Measurements from ENCODE around the gene FHIP2A. TPM values are rescaled to one million over a fixed set of nuclear protein-coding genes. Genes with fewer than 3 reads are reported as not detected.
"Not testable (repeated sequence)": the region's sequence is repeated elsewhere in the genome, so short reads cannot be mapped to it uniquely, and the experiment has no call there.

Gene FHIP2A
- polyA plus RNA-seq, 3 donors, result 4.4 to 9.6 (median 9.2) TPM

GRCh38 chr10:114856544-114857287 is 35.1 kb downstream of the FHIP2A start:
- no peak for DNase-seq
- Histone ChIP-seq H3K79me2 (ENCODE audit: insufficient read depth, low read length) (no peaks in the 10 kb centered on the region), H3K9ac (ENCODE audit: insufficient read depth, low read length, poor library complexity, severe bottlenecking) (no peak overlapping the region), H3K4me1 (ENCODE audit: control insufficient read depth in 1 of 2, insufficient read depth in 2 of 2, low read length in 2 of 2) (no peaks in the 10 kb centered on the region), H2AFZ (ENCODE audit: insufficient read depth, low read depth, low read length, poor library complexity, severe bottlenecking) (no peak overlapping the region), H3K36me3 (replicated peaks in 1 of 2; ENCODE audit: control insufficient read depth in 1 of 2, insufficient read depth in 2 of 2, low read length in 2 of 2) (peaks cover 73 to 99% of the 10 kb centered on the region in 2 donors), H3K4me3 (replicated peaks in 1 of 3; ENCODE audit: low read depth in 2 of 3, low read length in 3 of 3) (no peak overlapping the region), H3K9me3 (replicated peaks in 1 of 2; ENCODE audit: control insufficient read depth in 1 of 2, insufficient read depth in 1 of 2, low read length in 2 of 2) (no peaks in the 10 kb centered on the region), H3K4me2 (replicated peaks; ENCODE audit: extremely low read depth, low read length, poor library complexity, severe bottlenecking) (no peak overlapping the region), H3K27ac (ENCODE audit: low read depth in 1 of 2, low read length in 2 of 2) (no peak overlapping the region), H3K27me3 (ENCODE audit: control insufficient read depth in 2 of 2, insufficient read depth in 2 of 2, low read length in 2 of 2) (no peaks in the 10 kb centered on the region), H4K20me1 (ENCODE audit: insufficient read depth, low read length) (no peaks in the 10 kb centered on the region)
- Mint-ChIP-seq H3K4me3 (no peak overlapping the region), H3K4me1 (no peaks in the 10 kb centered on the region), H3K9me3 (no peaks in the 10 kb centered on the region), H3K27ac (no peak overlapping the region), H3K27me3 (ENCODE audit: low read depth in 3 of 3) (no peaks in the 10 kb centered on the region), H3K36me3 (peaks cover 76 to 90% of the 10 kb centered on the region in 2 donors)
- TF ChIP-seq CTCF (IDR thresholded peaks at IDR 0.05), result no peak
- 100% methylated on average over 1 of the region's 9 CpGs for WGBS (ENCODE audit: insufficient coverage)
- intact Hi-C loops (cut with micrococcal nuclease), result no loop called here

- 93% methylated on average over 3 of the region's 8 CpGs for WGBS (ENCODE audit: insufficient coverage)
- H3K36me3 Mint-ChIP-seq, result peaks cover 75 to 87% of the 10 kb centered on the region in 2 donors
- H2AFZ ChIP-seq (ENCODE audit: insufficient read depth, low read depth, low read length, poor library complexity, severe bottlenecking); H3K9ac ChIP-seq (ENCODE audit: insufficient read depth, low read length, poor library complexity, severe bottlenecking); H3K4me3 ChIP-seq (replicated peaks in 1 of 3; ENCODE audit: low read depth in 2 of 3, low read length in 3 of 3); intact Hi-C loops (cut with micrococcal nuclease); H3K27me3 Mint-ChIP-seq (ENCODE audit: low read depth in 3 of 3); H3K79me2 ChIP-seq (ENCODE audit: insufficient read depth, low read length); H4K20me1 ChIP-seq (ENCODE audit: insufficient read depth, low read length); H3K4me3 Mint-ChIP-seq; H3K4me2 ChIP-seq (replicated peaks; ENCODE audit: extremely low read depth, low read length, poor library complexity, severe bottlenecking); H3K4me1 Mint-ChIP-seq; H3K4me1 ChIP-seq (ENCODE audit: control insufficient read depth in 1 of 2, insufficient read depth in 2 of 2, low read length in 2 of 2); H3K27ac Mint-ChIP-seq; H3K9me3 ChIP-seq (replicated peaks in 1 of 2; ENCODE audit: control insufficient read depth in 1 of 2, insufficient read depth in 1 of 2, low read length in 2 of 2); H3K9me3 Mint-ChIP-seq; DNase-seq; H3K27ac ChIP-seq (ENCODE audit: low read depth in 1 of 2, low read length in 2 of 2); H3K27me3 ChIP-seq (ENCODE audit: control insufficient read depth in 2 of 2, insufficient read depth in 2 of 2, low read length in 2 of 2): not testable (repeated sequence)
- peaks cover 74 to 98% of the 10 kb centered on the region in 2 donors for H3K36me3 ChIP-seq (replicated peaks in 1 of 2; ENCODE audit: control insufficient read depth in 1 of 2, insufficient read depth in 2 of 2, low read length in 2 of 2)
These were observed 35.6 kb downstream of the FHIP2A start for GRCh38 chr10:114857288-114857565.
